Fibroblast of lung (primary cell): ENCODE results near the gene GRXCR2. TPM values are rescaled to one million over a fixed set of nuclear protein-coding genes. Genes with fewer than 3 reads are reported as not detected.

Experiments used
- DNase-seq, 2 donors: peaks; one replicate each; pipeline versions ENCODE4 v3.0.0 to v3.0.0-alpha.2; 2010; ENCODE audit warnings: low read depth in 2 of 2
- H2AFZ ChIP-seq: 2 replicates; pipeline ENCODE4 v1.5.1; 2012; ENCODE audit warnings: low read length, control low read depth, inconsistent platforms
- H3K27ac ChIP-seq: 2 replicates; pipeline ENCODE4 v1.5.1; 2011; ENCODE audit warnings: low read length, control low read depth; ENCODE audit not compliant: insufficient read depth
- H3K27me3 ChIP-seq: 2 replicates; pipeline ENCODE4 v1.5.1; 2011; ENCODE audit warnings: mild to moderate bottlenecking, low read length; ENCODE audit not compliant: control insufficient read depth, insufficient read depth
- H3K36me3 ChIP-seq: 2 replicates; pipeline ENCODE4 v1.5.1; 2011; ENCODE audit warnings: low read length; ENCODE audit not compliant: control insufficient read depth, insufficient read depth
- H3K4me1 ChIP-seq: 2 replicates; pipeline ENCODE4 v1.5.1; 2011; ENCODE audit warnings: low read length; ENCODE audit not compliant: control insufficient read depth, insufficient read depth; ENCODE audit errors: extremely low read depth
- H3K4me2 ChIP-seq: 2 replicates; pipeline ENCODE4 v1.5.1; 2011; ENCODE audit warnings: low read length, control low read depth; ENCODE audit not compliant: insufficient read depth; ENCODE audit errors: extremely low read depth
- H3K4me3 ChIP-seq, 4 experiments: fragments of 200-600 bp in 1 of 4; sonication (generic) in 1 of 4; replicated peaks in 1 of 4; 2 replicates each; pipeline ENCODE4 v1.5.1; 2011 to 2016; ENCODE audit warnings: low read length in 4 of 4, low read depth in 3 of 4, mild to moderate bottlenecking in 3 of 4, control low read depth in 2 of 4, inconsistent platforms in 1 of 4, mixed read lengths in 1 of 4; ENCODE audit not compliant: insufficient read depth in 1 of 4; ENCODE audit errors: control extremely low read depth in 1 of 4
- H3K79me2 ChIP-seq: 2 replicates; pipeline ENCODE4 v1.5.1; 2012; ENCODE audit warnings: mild to moderate bottlenecking, low read length, inconsistent platforms; ENCODE audit not compliant: control insufficient read depth, insufficient read depth
- H3K9ac ChIP-seq: 2 replicates; pipeline ENCODE4 v1.5.1; 2011; ENCODE audit warnings: mild to moderate bottlenecking, low read length, control low read depth; ENCODE audit not compliant: insufficient read depth
- H3K9me3 ChIP-seq: 2 replicates; pipeline ENCODE4 v1.5.1; 2012; ENCODE audit warnings: low read depth, low read length; ENCODE audit not compliant: control insufficient read depth, insufficient read depth
- H4K20me1 ChIP-seq: 2 replicates; pipeline ENCODE4 v1.5.1; 2011; ENCODE audit warnings: low read length; ENCODE audit not compliant: control insufficient read depth, insufficient read depth; ENCODE audit errors: extremely low read depth
- CTCF ChIP-seq, 2 donors: IDR thresholded peaks in 1 of 2; conservative IDR thresholded peaks in 1 of 2; 1 replicate in 1 of 2; 2 replicates in 1 of 2; pipeline ENCODE4 v1.5.1; 2011 to 2012; ENCODE audit warnings: low read length in 2 of 2, control low read depth in 1 of 2, inconsistent platforms in 1 of 2, low read depth in 1 of 2, mild to moderate bottlenecking in 1 of 2
- EZH2 ChIP-seq: IDR thresholded peaks from 2 replicates; pipeline ENCODE4 v1.5.1; 2012; ENCODE audit warnings: low read length, control low read depth, mild to moderate bottlenecking; ENCODE audit errors: missing control alignments
- polyA plus RNA-seq, 2 donors: library from polyadenylated mRNA; depleted of rRNA in 1 of 2; stranded (reverse) in 1 of 2; unstranded in 1 of 2; fragments of >200 nt; gene quantifications; 2 replicates each; pipeline ENCODE4 v1.2.1, GENCODE V29; 2011 to 2012; ENCODE audit warnings: missing spikeins in 1 of 2
- total RNA-seq: library from RNA; depleted of rRNA; stranded (reverse); fragments of >200 nt; gene quantifications from 2 replicates; pipeline ENCODE4 v1.2.1, GENCODE V29; 2014

Gene GRXCR2
- total and polyA plus RNA-seq, 2 donors (not counting 1 experiment from before 2014, with no cell fraction given), result not detected

GRCh38 chr5:145903867-145904266 is 31.1 kb upstream of the GRXCR2 start:
- H3K4me1 ChIP-seq, result no peaks in the 10 kb centered on the region
- H3K4me2 ChIP-seq, result no peak overlapping the region
- no peak overlapping the region for H2AFZ ChIP-seq
- H3K9ac ChIP-seq, result no peak overlapping the region
- DNase-seq, result peak; percentile 8 to 75
- H3K36me3 ChIP-seq, result no peaks in the 10 kb centered on the region
- no peaks in the 10 kb centered on the region for H3K79me2 ChIP-seq
- TF ChIP-seq EZH2, result no peak
- TF ChIP-seq CTCF (conservative IDR thresholded peaks at IDR 0.05 in 1 of 2, IDR thresholded peaks at IDR 0.05 in 1 of 2; ENCODE audit: low read depth in 1 of 2, low read length in 2 of 2), result no peak
- no peaks in the 10 kb centered on the region for H4K20me1 ChIP-seq
- no peak overlapping the region for H3K4me3 ChIP-seq
- H3K27ac ChIP-seq, result no peak overlapping the region
- no peaks in the 10 kb centered on the region for H3K9me3 ChIP-seq
- H3K27me3 ChIP-seq, result no peaks in the 10 kb centered on the region

- TF ChIP-seq EZH2 (no peak), CTCF (conservative IDR thresholded peaks at IDR 0.05 in 1 of 2, IDR thresholded peaks at IDR 0.05 in 1 of 2; ENCODE audit: low read depth in 1 of 2, low read length in 2 of 2) (peak in 1 of 2 donors; percentile 32)
- H3K4me3 ChIP-seq, result no peak overlapping the region
Observed at GRCh38 chr5:145903113-145903512, 30.3 kb upstream of the GRXCR2 start.

GRCh38 chr5:145902421-145902820 is 29.6 kb upstream of the GRXCR2 start:
- Histone ChIP-seq H3K4me1 (no peaks in the 10 kb centered on the region), H3K79me2 (no peaks in the 10 kb centered on the region), H4K20me1 (no peaks in the 10 kb centered on the region), H3K27me3 (no peaks in the 10 kb centered on the region), H3K9ac (no peak overlapping the region), H3K27ac (no peak overlapping the region), H3K9me3 (no peaks in the 10 kb centered on the region), H3K36me3 (no peaks in the 10 kb centered on the region), H3K4me2 (no peak overlapping the region), H2AFZ (no peak overlapping the region), H3K4me3 (no peak overlapping the region)
- TF ChIP-seq EZH2 (no peak), CTCF (conservative IDR thresholded peaks at IDR 0.05 in 1 of 2, IDR thresholded peaks at IDR 0.05 in 1 of 2; ENCODE audit: low read depth in 1 of 2, low read length in 2 of 2) (no peak)
- DNase-seq, result peak in 1 of 2 donors; percentile 35

More at GRCh38 chr5:145903113-145903512, 30.3 kb upstream of the GRXCR2 start:
- Histone ChIP-seq H3K36me3 (no peaks in the 10 kb centered on the region), H3K9me3 (no peaks in the 10 kb centered on the region), H3K79me2 (no peaks in the 10 kb centered on the region), H3K27ac (no peak overlapping the region), H3K27me3 (no peaks in the 10 kb centered on the region), H4K20me1 (no peaks in the 10 kb centered on the region), H2AFZ (no peak overlapping the region), H3K9ac (no peak overlapping the region), H3K4me1 (no peaks in the 10 kb centered on the region), H3K4me2 (no peak overlapping the region)
- DNase-seq, result no peak
